Fibroblast of peridontal ligament (primary cell): ENCODE results near the gene PDCD4.

ENCODE experiments used
- DNase-seq: peaks from one replicate; pipeline ENCODE4 v3.0.0-alpha.2; 2010; ENCODE audit errors: extremely low read depth

Gene PDCD4

GRCh38 chr10:110842326-110842904, 29.3 kb upstream of the PDCD4 start:
- no peak for DNase-seq

DNA sequence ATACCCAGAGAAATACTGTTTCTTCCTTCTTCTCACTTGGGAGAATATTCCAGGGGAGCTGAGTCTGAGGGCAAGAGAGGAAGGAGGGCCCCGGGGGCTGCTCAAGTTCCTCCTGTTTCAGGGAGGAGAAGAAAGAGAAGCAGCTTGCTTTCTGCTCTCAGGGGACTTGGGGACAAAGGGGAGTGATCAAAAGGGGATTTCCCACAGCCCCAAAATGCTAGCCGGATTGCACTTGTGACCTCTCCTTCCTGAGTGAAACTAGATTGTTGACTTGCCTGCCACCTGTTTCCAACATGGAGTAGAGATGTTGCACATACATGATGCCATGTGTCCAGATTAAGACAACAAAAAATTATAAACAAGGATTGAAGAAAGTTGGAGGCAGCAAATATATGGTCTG, 28.7 kb upstream of the PDCD4 start:
- no peak for DNase-seq

DNA sequence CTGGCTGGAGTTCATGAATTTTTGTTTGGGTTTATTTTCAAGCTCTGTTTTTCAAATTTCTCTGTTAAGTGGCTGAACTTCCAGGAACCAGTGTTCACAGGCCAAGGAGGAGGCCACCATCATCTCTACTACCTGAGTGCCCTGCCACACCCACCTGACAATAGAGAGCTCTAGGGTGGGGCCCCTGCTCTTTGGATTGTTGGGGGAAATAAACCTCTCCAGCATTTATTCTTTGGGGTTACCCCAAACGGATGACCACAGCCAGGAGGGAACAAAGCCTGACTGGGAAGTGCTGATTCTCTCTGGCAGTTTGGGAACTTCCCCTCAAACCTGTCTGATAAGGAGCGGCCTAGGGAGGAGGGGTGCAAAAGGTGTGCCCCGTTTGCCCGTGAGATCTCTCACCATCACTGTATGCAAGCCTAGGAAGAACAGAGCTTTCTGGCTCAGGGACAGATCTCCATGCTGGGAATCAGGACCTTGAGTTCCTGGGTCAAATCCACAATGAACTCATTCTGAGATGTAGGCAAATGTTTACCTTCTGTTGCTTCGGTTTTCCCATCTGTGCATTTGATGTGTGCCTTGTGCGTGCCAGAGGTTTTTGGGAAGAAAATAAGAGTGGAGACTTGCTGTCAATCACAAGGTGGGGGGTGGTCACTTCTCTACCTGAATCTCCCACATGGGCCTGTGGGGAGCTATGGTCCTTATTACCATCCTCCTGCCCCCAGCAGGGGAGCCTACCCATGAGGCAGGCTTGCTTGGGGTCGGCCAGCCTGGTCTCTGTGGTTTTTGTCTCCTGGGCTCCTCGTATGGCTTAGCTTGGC, 27.7 kb upstream of the PDCD4 start:
- no peak for DNase-seq

DNA sequence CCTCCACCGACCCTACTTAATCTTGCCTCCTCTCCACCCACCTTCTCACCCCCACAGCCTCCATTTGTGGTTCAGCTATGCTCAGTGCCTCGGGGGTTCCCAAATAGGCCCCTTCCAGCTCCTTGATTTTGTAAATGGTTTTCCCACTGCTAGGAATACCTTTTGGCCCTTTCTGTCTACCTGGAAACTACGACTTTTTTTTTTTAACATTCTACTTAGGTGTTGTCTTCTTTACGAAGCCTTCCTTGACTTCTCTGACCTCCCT, 27.2 kb upstream of the PDCD4 start:
- no peak for DNase-seq

GRCh38 chr10:110845192-110845755, 26.5 kb upstream of the PDCD4 start:
- no peak for DNase-seq

DNA sequence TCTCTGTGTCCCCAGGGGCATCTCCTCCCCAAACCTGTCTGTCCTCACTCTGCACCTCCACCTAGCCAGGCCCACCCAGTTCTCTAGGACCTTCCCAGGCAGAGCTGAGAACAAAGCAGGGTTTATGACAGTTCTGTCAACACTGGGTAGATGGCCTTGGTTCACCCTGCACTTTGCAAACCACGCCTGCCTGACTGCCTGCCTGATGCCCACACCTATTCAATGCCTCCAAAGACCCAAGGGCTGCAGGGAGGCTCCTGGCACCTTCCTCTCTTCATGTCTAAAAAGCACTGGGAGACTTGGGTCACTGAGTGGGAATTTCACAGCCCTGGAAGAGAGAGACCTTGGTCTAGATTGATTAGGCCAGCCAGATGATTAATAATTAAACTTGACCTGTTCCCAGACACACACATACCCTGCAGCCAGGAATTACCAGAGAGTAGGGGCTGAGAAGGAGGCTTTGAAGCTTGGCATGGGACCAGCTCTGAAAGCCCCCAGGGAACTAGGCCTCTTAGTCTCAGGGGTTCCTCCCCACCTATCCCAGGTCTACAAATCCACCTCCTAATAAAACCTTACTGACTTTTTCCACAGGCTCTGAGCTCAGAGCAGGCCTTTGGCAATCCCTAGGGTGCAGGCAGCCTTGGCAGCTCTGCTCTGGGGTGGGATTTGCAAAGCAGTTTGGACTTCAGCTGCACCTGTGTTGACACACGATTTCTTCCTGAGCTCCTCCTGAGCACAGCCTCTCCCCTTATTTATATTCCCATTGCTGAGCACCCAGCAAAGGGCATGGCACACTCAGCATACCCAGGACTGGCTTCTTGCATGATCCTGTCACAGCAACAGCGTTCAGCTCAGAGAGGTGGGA, 25.7 kb upstream of the PDCD4 start:
- no peak for DNase-seq

- no peak for DNase-seq
Observed at GRCh38 chr10:110847374-110847773, 24.4 kb upstream of the PDCD4 start.

GRCh38 chr10:110848106-110848505, 23.6 kb upstream of the PDCD4 start:
- no peak for DNase-seq

- no peak for DNase-seq
Observed at GRCh38 chr10:110850099-110850498, 21.6 kb upstream of the PDCD4 start.

DNA sequence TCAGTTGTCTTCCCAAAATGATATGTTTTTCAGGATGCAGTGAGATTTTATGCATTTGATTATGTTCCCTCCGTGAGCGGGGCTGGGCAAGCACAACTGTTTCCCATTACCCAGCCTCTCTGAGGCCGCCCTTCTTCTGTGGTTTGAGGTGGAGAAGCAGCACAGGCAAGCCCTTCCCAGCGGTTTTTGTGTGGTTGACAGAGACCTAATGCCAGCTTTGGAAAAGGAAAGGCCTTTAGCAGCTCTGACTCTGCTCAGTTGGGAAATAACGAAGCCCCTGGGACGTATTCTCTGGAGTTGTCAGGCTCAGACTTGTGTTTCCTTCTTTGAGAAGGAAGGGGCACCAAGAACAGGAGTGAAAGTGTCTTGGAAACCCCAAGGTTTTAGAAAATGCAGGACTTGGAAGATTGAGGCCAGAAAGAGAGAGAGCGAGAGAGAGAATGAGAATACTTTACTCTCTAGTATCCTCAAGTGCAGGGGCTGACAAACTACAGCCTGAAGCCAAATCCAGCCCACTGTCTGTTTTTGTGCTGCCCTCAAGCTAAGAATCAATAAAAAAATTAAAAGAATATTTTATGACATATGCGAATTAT, 20.6 kb upstream of the PDCD4 start:
- peak; percentile 80 for DNase-seq

DNA sequence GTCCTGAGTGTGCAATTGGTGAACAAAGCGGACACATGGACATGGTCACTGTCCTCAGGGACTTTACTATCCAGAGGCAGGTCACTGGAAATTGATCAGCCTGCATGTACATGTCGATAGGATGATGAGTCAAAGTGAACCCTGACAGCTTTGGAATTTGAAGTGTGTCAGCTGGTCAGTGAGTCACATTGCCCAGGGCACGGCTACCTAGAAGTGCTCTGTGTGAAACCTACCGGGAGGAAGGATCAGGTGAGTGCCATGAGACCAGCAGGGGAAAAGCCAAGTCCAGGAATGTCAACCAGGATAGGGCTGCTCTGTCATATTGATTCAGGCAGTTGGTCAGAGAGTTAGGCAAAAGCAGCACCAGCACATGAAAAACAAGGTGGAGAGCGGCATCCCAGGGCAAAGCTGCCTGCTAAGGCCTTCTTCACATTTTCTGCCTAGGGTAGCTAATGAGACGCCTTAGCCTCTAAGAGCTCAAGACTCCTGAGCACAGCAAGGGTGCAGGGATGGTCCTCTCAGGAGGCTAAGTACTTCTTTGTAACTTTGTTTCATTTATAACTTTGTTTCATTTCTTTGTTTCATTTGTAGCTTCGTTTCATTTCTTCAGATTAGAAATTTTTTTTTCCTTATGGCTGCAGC, 19.4 kb upstream of the PDCD4 start:
- no peak for DNase-seq

GRCh38 chr10:110852947-110853346, 18.8 kb upstream of the PDCD4 start:
- DNase-seq, result no peak

DNA sequence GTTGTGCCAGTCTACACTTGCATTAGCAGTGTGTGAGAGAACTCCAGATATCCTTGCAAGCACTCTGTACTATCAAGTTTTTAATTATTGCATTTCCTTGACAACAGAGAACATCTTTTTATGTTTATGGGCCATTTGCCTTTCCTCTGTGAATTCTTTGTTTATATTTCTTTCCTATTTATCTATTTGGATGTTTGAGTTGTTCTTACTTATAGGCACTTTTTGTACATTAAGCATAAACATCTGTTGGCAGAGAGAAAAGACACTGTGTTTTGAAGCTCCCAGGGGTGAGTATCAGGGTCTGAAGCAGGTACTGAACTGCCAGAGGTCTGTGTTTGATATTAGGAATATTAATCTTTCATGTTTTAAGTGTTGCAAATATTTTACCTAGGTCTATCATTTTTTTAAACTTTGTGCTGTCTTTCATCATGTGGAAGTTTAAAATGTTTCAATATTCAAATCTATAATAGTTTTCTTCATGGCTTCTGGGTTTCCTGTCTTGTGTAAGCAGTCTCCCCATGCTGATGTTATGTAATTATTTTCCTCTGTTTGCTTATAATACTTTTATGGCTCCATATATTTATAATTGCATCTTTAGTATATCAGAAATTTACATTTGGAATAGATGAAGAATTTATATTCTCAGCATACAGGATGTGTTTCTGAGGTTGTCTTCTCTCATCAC, 17.7 kb upstream of the PDCD4 start:
- DNase-seq, result no peak

- DNase-seq, result no peak
Observed at GRCh38 chr10:110857265-110858171, 14.2 kb upstream of the PDCD4 start.

DNA sequence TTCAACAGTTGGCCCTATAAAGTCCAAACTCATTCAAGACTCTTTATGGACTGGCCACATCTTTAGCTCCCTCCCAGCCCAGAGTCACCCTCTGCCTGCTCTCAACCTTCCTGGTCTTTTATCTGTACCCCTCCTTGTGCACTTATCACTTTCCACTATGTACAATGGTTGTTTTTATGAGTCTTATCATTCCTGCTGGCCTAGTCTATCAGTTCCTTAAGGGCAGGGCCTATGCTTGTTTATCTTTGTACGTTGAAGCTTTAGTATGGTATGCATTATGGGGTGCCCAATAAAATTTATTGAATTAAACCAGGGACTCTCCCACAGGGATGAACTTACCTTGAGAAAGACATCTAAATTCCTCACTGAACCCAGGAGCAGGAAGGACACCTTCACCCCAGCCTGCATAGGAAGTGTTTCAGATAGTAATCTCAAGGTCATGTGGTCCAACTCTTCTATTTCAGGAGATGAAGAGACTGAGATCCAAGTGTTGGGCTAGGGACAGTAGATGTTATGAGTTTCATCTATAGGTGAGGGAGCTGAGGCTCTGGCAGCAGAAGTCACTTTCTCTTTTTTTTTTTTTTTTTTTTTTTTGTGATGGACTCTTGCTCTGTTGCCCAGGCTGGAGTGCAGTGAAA, 13.3 kb upstream of the PDCD4 start:
- DNase-seq, result no peak

- no peak for DNase-seq
Observed at GRCh38 chr10:110859206-110859972, 12.3 kb upstream of the PDCD4 start.

- DNase-seq, result peak; percentile 97
Observed at GRCh38 chr10:110859973-110860376, 11.8 kb upstream of the PDCD4 start.

GRCh38 chr10:110860576-110861241, 11.0 kb upstream of the PDCD4 start:
- no peak for DNase-seq
